B cell (primary cell): ENCODE data around the gene PTPMT1.

Source experiments
- EZH2 ChIP-seq: IDR thresholded peaks from 2 replicates; pipeline ENCODE4 v1.6.1; 2012; ENCODE audit warnings: borderline replicate concordance, low read depth, mild to moderate bottlenecking, moderate library complexity, low read length; ENCODE audit not compliant: insufficient read depth, poor library complexity, severe bottlenecking
- TF ChIP-seq, protein P1 (sequence below): fragments of 200-600 bp; IDR thresholded peaks from one replicate; pipeline ENCODE4 v1.8.0; 2022; ENCODE audit warnings: antibody characterized with exemption, mild to moderate bottlenecking

GRCh38 chr11:47565340-47566148 lies at the start of gene PTPMT1:
- TF ChIP-seq, protein P1, sequence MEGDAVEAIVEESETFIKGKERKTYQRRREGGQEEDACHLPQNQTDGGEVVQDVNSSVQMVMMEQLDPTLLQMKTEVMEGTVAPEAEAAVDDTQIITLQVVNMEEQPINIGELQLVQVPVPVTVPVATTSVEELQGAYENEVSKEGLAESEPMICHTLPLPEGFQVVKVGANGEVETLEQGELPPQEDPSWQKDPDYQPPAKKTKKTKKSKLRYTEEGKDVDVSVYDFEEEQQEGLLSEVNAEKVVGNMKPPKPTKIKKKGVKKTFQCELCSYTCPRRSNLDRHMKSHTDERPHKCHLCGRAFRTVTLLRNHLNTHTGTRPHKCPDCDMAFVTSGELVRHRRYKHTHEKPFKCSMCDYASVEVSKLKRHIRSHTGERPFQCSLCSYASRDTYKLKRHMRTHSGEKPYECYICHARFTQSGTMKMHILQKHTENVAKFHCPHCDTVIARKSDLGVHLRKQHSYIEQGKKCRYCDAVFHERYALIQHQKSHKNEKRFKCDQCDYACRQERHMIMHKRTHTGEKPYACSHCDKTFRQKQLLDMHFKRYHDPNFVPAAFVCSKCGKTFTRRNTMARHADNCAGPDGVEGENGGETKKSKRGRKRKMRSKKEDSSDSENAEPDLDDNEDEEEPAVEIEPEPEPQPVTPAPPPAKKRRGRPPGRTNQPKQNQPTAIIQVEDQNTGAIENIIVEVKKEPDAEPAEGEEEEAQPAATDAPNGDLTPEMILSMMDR, result no peak
- no peak for TF ChIP-seq EZH2
